NCI-H1417 (cell line): ENCODE results near the gene SMC1A.
"Not testable (repeated sequence)": the region's sequence is repeated elsewhere in the genome, so short reads cannot be mapped to it uniquely, and the experiment has no call there.

ENCODE experiments used
- DNase-seq, 3 experiments: peaks; one replicate each; lab custom pipeline; 2025; lab: John Stamatoyannopoulos, UW

Gene SMC1A

DNA sequence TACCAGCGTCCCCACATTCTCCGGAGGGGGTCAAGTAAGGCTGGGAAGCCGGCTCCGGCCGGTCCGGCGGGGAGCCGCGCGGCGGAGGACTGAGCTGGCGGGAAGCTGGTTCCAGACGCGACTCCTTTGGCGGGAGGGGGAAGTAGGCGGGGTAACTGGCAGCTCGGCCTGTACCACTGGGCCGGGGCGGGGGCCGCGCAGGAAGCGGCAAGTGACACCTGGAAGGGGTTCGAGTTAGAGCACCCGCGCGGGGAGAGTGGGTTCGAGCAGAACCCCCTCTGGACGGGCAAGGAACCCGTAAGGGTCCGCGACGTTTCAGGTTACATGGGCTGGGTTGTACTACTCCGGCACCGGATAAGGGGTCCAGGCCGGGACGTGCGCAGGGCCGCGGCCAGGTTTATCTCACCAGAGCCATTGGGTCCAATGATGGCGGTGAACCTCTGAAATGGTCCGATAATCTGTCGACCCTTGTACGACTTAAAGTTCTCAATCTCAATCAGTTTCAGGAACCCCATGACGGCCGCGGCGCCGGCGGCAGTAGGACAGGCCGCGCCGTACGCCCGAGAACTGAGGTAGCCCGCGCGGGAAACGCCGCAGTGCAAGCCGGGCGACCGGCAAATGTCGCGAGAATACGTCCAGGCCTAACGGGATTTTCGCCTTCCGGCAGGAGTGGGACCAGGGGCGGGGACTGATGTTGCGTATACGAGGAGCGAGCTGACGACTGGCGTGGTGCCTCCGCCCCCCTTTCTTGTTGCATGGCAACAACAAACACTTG, at the start of gene SMC1A:
SMC1A (minus strand) TSS at position 569 of the 775 bp plus-strand sequence; CDS start at position 515, 54 bp downstream.
- peak; percentile 96 to 99 (median 99) for DNase-seq

- DNase-seq: no peak
These were observed 48.9 kb upstream of the SMC1A start for GRCh38 chrX:53471346-53471745.

DNA sequence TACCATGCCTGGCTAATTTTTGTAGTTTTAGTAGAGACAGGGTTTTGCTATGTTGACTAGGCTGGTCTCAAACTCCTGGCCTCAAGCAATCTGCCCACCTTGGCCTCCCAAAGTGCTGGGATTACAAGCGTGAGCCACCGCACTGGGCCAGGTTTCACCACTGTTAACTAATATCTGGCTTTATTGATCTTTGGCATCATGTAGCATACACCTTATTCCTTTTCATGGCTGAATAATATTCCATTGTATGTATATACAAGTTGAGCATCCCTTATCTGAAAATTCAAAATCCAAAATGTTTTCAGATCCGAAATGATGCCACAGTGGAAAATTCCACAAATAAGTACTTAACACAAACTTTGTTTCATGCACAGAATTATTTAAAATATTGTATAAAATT, 46.2 kb upstream of the SMC1A start:
- not testable (repeated sequence) for DNase-seq

GRCh38 chrX:53458082-53458481, 35.6 kb upstream of the SMC1A start:
- no peak for DNase-seq

- DNase-seq: no peak
These were observed 33.8 kb upstream of the SMC1A start for GRCh38 chrX:53456254-53456653.

GRCh38 chrX:53452812-53453211, 30.4 kb upstream of the SMC1A start:
- DNase-seq: no peak

- no peak for DNase-seq
These were observed 27.2 kb upstream of the SMC1A start for GRCh38 chrX:53449632-53450031.

- no peak for DNase-seq
These were observed 25.0 kb upstream of the SMC1A start for GRCh38 chrX:53447441-53447840.

GRCh38 chrX:53445977-53446376, 23.5 kb upstream of the SMC1A start:
- DNase-seq: peak; percentile 20 to 59 (median 28)

GRCh38 chrX:53442322-53442631, 19.8 kb upstream of the SMC1A start:
- no peak for DNase-seq

GRCh38 chrX:53441531-53442321, 19.3 kb upstream of the SMC1A start:
- peak; percentile 84 to 92 (median 84) for DNase-seq

DNA sequence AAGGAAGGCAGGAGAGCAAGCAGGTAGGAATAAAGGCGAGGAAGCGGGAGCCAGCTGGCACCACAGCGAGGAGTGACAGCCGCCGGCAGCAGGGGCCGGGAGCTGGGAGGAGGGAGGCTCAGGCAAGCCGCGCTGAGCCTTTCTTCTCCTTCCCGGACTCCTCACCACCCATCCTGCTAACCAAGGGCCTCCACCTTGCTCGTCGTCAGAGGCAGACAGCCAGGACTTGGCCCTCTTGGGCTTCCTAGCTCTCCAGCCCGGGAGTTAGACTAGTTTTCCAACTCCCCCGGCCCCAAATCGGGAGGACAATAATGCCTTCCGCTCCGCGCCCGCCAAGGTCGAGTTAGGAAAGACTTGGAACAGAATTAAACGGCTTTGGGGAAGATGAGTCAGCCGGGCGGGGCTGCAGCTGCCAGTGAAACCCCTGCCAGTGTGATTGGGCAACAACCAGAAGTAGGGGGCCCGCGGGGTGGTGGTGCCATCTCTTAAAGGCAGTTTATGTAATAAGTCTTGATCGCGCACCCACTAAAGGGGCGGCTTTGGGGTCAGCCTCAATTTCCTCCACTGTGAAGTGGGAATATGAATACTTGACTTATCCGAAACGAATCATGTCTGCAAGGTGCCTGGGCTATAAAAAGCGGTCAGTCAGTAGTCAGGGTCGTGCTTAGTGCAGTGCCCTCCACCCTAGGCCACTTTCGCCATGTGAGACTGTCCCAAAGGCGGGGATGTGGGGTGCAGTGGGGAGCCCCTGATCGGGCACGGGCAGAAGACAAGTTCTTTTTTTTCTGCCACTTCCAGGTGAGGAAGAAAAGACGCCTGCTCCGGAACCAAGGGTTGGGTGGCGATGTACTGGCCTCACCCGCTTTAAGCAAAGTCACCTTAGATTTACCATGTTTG, 18.4 kb upstream of the SMC1A start:
- peak in 2 of 3 experiments; percentile 65 to 69 for DNase-seq

GRCh38 chrX:53440101-53440500, 17.6 kb upstream of the SMC1A start:
- peak in 2 of 3 experiments; percentile 60 to 69 for DNase-seq

DNA sequence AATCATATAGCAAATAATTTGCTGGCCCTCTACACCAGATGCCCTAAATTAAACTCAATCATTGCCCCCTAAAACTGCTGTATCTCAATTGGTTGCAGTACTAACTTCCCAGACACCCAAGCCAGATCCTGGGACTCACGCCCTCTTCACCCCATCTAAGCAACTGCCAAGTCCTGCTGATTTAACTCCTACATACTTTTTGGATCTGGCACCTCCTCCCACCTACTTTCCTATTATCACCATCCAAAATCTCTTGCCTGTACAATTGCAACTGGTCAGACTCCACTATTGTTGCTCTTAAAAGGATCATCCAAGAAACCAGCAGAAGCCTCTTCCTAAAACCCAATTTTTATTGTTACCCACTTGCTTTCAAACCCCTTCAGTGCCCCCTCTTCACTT, 16.4 kb upstream of the SMC1A start:
- DNase-seq: no peak

DNA sequence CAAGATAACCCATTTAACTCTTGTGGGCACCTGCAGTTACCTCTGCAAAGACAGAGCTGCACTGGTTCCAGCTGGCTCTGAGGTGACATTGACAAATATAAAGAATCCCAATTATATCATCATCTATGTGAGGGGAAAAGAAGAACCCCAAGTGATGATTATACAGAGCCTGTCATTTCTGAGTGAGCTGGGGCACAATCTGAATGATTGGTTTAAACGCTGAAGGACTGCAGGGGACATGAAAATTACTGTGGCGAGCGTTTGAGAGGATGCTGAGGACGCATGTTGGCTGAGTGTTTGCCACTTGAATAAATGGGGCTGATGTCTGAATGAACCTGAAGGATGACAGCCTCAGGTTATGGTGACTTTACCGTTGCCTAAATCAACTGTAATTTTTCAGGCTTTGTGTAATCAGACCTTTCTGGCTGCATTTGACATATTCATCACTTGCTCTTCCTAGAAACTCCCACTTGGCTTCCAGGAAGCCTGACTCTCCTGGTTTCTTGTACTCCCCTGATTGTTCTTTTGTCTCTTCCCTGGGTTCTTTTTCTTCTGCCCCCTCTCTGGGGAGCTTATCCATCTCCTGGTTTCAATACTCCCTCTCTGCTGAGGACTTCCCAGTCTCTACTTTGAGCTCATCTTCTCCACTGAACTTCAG, 15.8 kb upstream of the SMC1A start:
- peak; percentile 15 to 90 (median 53) for DNase-seq

DNA sequence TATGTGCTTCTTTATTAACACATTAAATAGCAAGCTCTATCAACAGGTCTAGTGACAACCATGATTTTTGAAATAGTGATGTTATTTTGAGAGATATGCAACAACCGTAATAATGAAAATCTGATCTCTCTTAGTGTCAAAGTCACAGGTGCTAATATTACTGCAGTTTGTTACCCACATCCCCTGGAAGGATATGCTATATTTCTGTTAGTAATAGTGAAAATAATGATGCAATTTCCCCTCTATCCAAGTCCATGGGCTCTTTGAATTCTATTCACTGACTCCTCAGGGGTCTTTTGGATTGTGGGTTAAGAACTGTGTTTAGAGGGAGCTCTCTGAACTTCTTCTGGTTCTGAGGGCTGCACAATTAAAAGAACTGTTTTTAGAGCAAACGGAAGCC, 14.8 kb upstream of the SMC1A start:
- no peak for DNase-seq

DNA sequence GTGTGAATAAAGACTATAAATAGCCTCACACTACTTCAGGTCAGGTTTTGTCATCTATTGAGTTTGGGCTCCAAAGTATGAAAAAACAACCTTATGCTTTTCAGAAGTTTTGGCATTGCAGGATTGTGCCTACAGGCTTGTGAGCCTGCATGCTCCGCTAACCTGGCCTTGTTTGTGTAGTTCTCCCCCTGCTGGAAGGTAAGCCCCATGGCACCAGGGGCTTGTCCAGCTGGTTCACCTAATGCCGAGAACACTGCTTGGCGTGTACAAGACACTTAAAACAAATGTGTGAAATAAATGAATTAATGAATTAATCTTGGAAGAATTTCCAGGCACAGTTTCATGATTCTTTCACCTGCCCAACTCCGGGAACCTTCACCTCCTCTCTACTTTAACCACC, 13.5 kb upstream of the SMC1A start:
- peak; percentile 51 to 83 (median 59) for DNase-seq

- peak; percentile 81 to 88 (median 87) for DNase-seq
These were observed 11.5 kb upstream of the SMC1A start, which contains the start of gene HSD17B10 for GRCh38 chrX:53433651-53434639. Gene HSD17B10 (minus strand): TSS chrX:53434370. CDS start chrX:53434345, 25 bp downstream.

- DNase-seq: no peak
These were observed 7.8 kb upstream of the SMC1A start for GRCh38 chrX:53430231-53430630.

- no peak for DNase-seq
These were observed 7.3 kb upstream of the SMC1A start for GRCh38 chrX:53429755-53430154.
